Measurements from ENCODE around the gene ARV1. TPM values are rescaled to one million over a fixed set of nuclear protein-coding genes. Genes with fewer than 3 reads are reported as not detected.

ARV1 gene
- total and polyA plus RNA-seq, 2 experiments from 2014 or later, result 10.4 to 20.0 TPM

- no peak for TF ChIP-seq ZNF462 (CRISPR knock-in tag; IDR thresholded peaks at IDR 0.05)
- no peak for TF ChIP-seq POLR2AphosphoS5 (IDR thresholded peaks at IDR 0.05; ENCODE audit: low read depth)
Observed at GRCh38 chr1:230979952-230980351, 1.1 kb downstream of the ARV1 start (continued).

DNA sequence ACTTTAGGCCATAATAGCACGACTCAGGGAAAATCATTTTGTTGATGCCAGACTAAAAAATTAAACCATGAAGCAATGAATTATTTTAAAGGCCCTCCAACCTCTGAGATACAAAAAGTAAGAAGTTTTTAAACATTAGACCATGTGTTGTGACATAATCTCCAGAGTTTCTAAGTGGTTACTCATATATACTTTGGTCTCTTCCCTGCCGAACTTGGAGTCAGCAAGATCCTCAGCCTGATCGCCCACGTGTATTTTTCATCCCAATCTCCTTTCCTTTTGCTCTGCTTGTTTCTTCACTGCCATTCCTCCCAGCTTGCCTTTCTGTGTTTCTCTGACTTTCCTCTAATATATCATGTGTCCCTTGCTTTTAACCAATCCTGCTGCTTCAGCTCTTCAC is 3.8 kb downstream of the ARV1 start:
- DNase-seq (ENCODE audit: low spot score) (no peak), ATAC-seq (no peak)
- Mint-ChIP-seq H3K27me3 (ENCODE audit: insufficient read depth, low read depth, poor library complexity) (peaks cover 6% of the 10 kb centered on the region), H3K9me3 (no peaks in the 10 kb centered on the region; the same call in 2 of the 3 replicates), H3K4me3 (no peak overlapping the region), H3K36me3 (ENCODE audit: low read depth) (peaks cover 5% of the 10 kb centered on the region), H3K27ac (no peak overlapping the region), H3K4me1 (peaks cover 30% of the 10 kb centered on the region)
- Histone ChIP-seq H3F3A (replicated peaks; ENCODE audit: low read depth) (no peaks in the 10 kb centered on the region), H2AFZ (no peak overlapping the region), H3K4me1 (ENCODE audit: insufficient read depth) (peaks cover 18% of the 10 kb centered on the region; the same call in 1 of the 2 replicates), H4K20me1 (replicated peaks; ENCODE audit: insufficient read depth) (peaks cover 66% of the 10 kb centered on the region), H3K4me2 (no peak overlapping the region), H3K27ac (ENCODE audit: low read depth) (no peak overlapping the region), H3K4me3 (no peak overlapping the region), H3K9me2 (ENCODE audit: insufficient read depth) (no peaks in the 10 kb centered on the region), H3K27me3 (ENCODE audit: insufficient read depth) (peaks cover 88% of the 10 kb centered on the region), H3K36me3 (ENCODE audit: insufficient read depth) (no peaks in the 10 kb centered on the region), H3K79me2 (replicated peaks; ENCODE audit: insufficient read depth) (0 out of 2 replicates have a peak, but pooled peaks cover 8% of the 10 kb centered on the region)
- TF ChIP-seq JUNB (IDR thresholded peaks at IDR 0.05; ENCODE audit: unreplicated experiment) (no peak), EZH2 (IDR thresholded peaks at IDR 0.05; ENCODE audit: low read depth, unreplicated experiment) (peak; percentile 41)

DNA sequence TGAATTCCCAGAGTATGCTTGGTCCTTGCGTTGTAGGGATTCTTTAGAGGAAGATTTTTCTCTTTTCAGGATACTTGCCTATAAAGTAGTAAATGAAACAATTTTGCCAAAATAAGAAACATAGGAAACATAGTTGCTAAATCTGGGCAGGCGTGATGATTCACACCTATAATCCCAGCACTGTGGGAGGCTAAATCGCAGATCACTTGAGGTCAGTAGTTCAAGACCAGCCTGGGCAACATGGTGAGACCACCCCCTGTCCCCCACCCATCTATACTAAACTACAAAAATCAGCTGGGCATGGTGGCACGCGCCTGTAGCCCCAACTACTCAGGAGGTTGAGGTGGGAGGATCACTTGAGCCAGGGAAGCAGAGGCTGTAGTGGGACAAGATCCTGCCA is 4.9 kb downstream of the ARV1 start:
- Mint-ChIP-seq H3K4me1 (peaks cover 29% of the 10 kb centered on the region), H3K27me3 (ENCODE audit: insufficient read depth, low read depth, poor library complexity) (peaks cover 5% of the 10 kb centered on the region), H3K9me3 (no peaks in the 10 kb centered on the region; the same call in 2 of the 3 replicates), H3K36me3 (ENCODE audit: low read depth) (peaks cover 5% of the 10 kb centered on the region), H3K27ac (no peak overlapping the region), H3K4me3 (no peak overlapping the region; the same call in 2 of the 3 replicates)
- Histone ChIP-seq H3K36me3 (ENCODE audit: insufficient read depth) (no peaks in the 10 kb centered on the region), H3F3A (replicated peaks; ENCODE audit: low read depth) (no peaks in the 10 kb centered on the region), H3K4me1 (ENCODE audit: insufficient read depth) (peaks cover 18% of the 10 kb centered on the region; the same call in 1 of the 2 replicates), H3K9me2 (ENCODE audit: insufficient read depth) (no peaks in the 10 kb centered on the region), H3K79me2 (replicated peaks; ENCODE audit: insufficient read depth) (0 out of 2 replicates have a peak, but pooled peaks cover 8% of the 10 kb centered on the region), H3K27me3 (ENCODE audit: insufficient read depth) (peaks cover 95% of the 10 kb centered on the region), H2AFZ (no peak overlapping the region), H3K4me2 (no peak overlapping the region), H3K4me3 (no peak overlapping the region), H4K20me1 (replicated peaks; ENCODE audit: insufficient read depth) (peaks cover 72% of the 10 kb centered on the region), H3K27ac (ENCODE audit: low read depth) (no peak overlapping the region)
- ATAC-seq (no peak), DNase-seq (ENCODE audit: low spot score) (no peak)
- TF ChIP-seq STAT1 (IDR thresholded peaks at IDR 0.05; ENCODE audit: unreplicated experiment), result no peak
- TF ChIP-seq, protein P1, sequence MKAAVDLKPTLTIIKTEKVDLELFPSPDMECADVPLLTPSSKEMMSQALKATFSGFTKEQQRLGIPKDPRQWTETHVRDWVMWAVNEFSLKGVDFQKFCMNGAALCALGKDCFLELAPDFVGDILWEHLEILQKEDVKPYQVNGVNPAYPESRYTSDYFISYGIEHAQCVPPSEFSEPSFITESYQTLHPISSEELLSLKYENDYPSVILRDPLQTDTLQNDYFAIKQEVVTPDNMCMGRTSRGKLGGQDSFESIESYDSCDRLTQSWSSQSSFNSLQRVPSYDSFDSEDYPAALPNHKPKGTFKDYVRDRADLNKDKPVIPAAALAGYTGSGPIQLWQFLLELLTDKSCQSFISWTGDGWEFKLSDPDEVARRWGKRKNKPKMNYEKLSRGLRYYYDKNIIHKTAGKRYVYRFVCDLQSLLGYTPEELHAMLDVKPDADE (IDR thresholded peaks at IDR 0.05), result no peak

Measured in GM23338 (cell line).